OCI-M2 (cell line): ENCODE results near the gene TTC31.

Experiments used
- DNase-seq: peaks from one replicate; lab custom pipeline; 2025; ENCODE audit not compliant: unreplicated experiment; lab: John Stamatoyannopoulos, UW

Gene TTC31

GRCh38 chr2:74503506-74504475 lies 20.9 kb downstream of the TTC31 start:
- no peak for DNase-seq

- DNase-seq, result no peak
These were observed 21.7 kb downstream of the TTC31 start for GRCh38 chr2:74504591-74504990.

- no peak for DNase-seq
These were observed 22.8 kb downstream of the TTC31 start for GRCh38 chr2:74505448-74506246.

- DNase-seq, result peak; percentile 70
These were observed 24.5 kb downstream of the TTC31 start, which contains the start of gene PCGF1 for GRCh38 chr2:74507145-74507925. TSS of gene PCGF1 (minus strand) at chr2:74507695. CDS start at chr2:74507668, 27 bp downstream.

- DNase-seq, result no peak
These were observed 25.1 kb downstream of the TTC31 start for GRCh38 chr2:74507926-74508520.

- DNase-seq, result no peak
These were observed 27.4 kb downstream of the TTC31 start for GRCh38 chr2:74510272-74510671.

- no peak for DNase-seq
These were observed 28.5 kb downstream of the TTC31 start for GRCh38 chr2:74511104-74511989.

GRCh38 chr2:74512744-74513604 lies 30.1 kb downstream of the TTC31 start:
- DNase-seq, result no peak

GRCh38 chr2:74513605-74514367 lies 30.9 kb downstream of the TTC31 start:
- DNase-seq, result no peak

- DNase-seq, result no peak
These were observed 31.7 kb downstream of the TTC31 start, which contains the start of gene TLX2 for GRCh38 chr2:74514368-74515270. TSS of gene TLX2 (plus strand) at chr2:74514450. CDS start at chr2:74514807, 357 bp downstream.

- no peak for DNase-seq
These were observed 32.5 kb downstream of the TTC31 start for GRCh38 chr2:74515271-74515980.

- no peak for DNase-seq
These were observed 33.2 kb downstream of the TTC31 start for GRCh38 chr2:74515981-74516633.

GRCh38 chr2:74516650-74517049 lies 33.8 kb downstream of the TTC31 start:
- no peak for DNase-seq

- DNase-seq, result no peak
These were observed 39.6 kb downstream of the TTC31 start for GRCh38 chr2:74522516-74522915.

- no peak for DNase-seq
These were observed 41.1 kb downstream of the TTC31 start for GRCh38 chr2:74524005-74524404.
